Erythroblast (primary cell): Measurements from ENCODE around the gene AAK1.

Experiments
- GATA1 ChIP-seq: IDR thresholded peaks from 2 replicates; pipeline ENCODE4 v1.6.1; 2011; ENCODE audit warnings: low read depth, mild to moderate bottlenecking, control low read depth, low read length, moderate library complexity
- POLR2A ChIP-seq: IDR thresholded peaks from 2 replicates; pipeline ENCODE4 v1.6.1; 2011; ENCODE audit warnings: mild to moderate bottlenecking, low read length

GRCh38 chr2:69608109-69608508, 35.4 kb downstream of the AAK1 start:
- TF ChIP-seq POLR2A: no peak
- TF ChIP-seq GATA1: no peak
